HG02623 (cell line): ENCODE results near the gene ENAH.

Experiments
- ATAC-seq: cut with Tn5 transposase; IDR thresholded peaks from one replicate; pipeline ENCODE4 v1.9.1; 2021; ENCODE audit warnings: moderate library complexity; ENCODE audit not compliant: unreplicated experiment

Gene ENAH

GRCh38 chr1:225506727-225507126 lies 146.2 kb downstream of the ENAH start:
- no peak for ATAC-seq

- ATAC-seq = no peak
Measured at GRCh38 chr1:225504776-225505175, 148.1 kb downstream of the ENAH start.

DNA sequence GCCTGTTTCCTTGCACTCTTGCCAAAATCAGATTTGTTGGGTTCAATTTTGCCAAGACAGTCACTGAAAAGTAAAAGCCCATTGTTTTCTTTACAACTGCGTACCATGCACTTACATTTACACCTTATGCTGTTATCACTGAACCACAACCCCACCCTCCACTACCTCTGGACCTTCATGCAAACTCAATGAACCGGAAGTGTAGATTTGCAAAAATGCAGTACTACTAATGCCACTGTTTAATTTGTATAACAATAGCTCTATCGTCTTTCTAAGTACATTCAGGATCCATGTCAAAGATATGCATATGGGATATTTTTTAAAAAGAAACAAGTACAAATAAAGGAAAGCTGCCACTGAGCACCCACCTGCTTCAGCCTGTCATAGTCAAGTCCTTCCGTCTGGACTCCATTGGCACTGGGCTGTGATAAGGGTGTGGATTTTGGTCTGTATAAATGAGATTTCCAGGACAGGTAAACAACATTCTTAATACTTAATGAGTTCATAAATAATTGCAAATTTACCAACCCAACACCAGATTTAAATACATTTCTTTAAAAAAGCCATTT lies 152.2 kb downstream of the ENAH start:
- ATAC-seq = no peak

DNA sequence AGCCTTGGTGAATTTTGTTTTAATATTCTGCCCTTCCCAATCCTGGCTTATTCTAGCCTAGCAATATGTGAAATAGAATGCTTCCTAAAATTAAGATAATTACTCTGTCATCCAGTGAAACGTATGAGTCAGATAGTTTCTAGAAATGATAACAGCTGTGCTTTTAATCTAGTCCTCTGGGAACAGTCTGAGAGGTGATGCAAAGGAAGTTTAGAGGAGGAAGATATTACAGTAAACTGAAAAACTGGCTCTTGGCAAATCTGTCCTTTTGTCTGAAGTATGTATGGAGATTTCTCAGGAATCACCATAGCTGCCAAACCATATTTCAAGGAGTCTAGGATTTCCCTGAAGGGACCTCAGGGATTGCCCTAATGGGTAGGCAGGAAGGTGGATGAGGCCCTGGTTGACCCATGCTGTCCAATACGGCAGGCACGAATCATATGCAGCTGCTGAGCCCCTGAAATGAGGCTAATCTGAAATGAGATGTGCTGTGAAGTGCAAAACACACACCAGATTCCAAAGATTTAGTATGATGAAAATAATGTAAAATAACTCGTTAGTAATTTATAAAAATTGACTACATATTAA lies 154.3 kb downstream of the ENAH start:
- no peak for ATAC-seq

DNA sequence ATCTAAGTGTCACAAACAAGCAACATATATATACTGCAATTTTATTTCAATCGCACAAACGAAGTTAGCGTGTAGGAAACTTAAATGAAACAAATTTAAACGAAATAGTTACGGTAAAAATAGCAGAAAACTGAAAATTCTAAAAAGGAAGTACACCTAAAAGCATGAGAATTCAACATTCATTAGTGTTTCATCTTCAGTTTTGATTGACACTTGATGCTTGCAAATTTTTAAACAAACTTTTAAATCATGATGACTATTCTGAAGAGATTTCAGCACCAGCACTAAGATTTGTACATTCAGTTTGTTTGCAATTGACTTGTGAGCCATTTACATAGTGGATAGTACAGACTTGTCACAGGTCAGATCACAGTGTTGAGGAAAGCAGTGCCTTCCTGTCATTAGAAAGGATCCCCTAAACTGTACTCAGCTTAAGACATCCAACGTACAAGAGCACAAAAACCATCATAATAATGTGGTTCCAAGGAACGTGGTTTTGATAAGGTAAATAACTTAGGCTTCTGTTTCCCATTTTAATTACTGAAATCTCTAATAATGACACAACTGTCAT lies 158.0 kb downstream of the ENAH start:
- no peak for ATAC-seq

- ATAC-seq = no peak
Measured at GRCh38 chr1:225493591-225494246, 159.2 kb downstream of the ENAH start.

DNA sequence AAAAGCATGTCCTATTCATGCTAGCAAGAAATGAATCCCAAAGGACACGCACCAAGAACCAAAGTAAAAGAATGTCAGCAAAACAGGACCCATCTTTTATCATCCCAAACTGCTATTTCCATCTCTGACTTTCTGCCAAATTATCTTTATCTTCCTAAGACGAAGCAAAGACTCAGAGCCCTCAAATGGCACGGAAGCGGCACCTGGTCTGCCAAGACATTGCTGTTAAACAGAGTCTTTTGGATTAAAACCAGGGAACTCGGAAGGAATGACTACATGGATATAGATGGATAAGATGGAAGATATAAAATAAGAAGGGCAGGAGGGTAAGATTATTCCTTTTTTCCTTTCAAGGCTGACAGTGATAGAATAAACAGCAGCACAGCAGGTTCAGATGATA lies 164.2 kb downstream of the ENAH start:
- ATAC-seq = no peak

DNA sequence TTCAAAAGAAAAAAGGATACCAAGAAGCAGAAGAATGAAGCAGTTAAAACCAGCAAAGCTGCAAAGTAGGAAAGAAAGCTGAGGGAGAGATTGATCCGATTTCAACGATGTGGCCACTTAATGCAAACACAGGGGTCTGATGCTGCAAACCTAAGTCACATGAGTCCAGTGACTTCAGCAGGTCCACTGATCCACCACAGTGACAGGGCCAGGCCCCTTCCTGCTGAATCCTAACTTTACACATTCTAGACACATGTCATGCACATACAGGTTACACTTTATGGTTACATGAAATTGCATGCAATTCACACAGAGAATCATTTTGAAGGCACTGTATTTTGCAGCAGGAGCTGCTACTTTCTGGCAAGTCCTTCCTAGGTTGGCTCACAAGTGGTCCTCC lies 166.1 kb downstream of the ENAH start:
- ATAC-seq = no peak

GRCh38 chr1:225485991-225486530 lies 166.9 kb downstream of the ENAH start:
- no peak for ATAC-seq

DNA sequence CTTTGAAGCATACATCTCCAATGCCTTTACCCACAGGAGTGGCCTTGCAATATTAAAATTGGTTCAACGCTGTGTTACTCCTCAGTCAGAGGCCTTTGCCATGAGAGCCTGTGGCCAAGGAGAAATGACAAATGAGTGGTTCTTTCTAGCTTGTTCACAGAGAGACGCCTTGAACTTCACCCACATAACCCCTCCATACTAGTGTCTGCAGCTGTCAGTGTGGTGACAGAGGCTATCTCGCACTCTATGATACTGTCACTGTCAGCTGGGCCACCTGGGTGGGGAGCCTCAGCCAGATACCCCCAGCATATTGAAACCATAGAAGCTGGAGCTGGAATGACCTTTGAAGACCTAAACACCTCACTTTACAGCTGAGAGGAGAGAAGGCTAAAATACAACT lies 167.7 kb downstream of the ENAH start:
- no peak for ATAC-seq

DNA sequence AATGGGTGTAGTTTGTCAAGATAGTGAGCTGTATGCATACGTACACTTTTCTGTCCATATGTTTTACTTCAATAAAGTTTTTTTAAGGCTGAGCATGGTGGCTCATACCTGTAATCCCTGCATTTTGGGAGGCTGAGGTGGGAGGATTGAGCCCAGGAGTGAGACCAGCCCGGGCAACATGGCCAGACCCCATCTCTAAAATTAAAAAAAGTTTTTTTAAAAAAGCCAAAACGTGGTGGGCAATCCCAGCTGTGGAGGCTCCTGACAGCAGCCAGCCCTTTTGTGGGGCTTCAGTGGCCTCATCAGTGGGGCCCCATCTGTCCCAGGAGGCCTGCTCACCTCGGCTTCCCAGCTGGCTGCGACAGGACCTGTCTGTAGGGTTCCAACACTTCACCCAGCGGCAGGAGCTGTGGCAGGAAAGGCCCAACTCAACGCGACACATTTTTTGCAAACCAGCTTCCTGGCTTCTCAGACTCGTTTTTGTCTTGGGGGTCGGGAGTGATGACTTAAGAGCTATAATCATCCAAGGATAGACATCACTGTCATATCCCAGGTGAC lies 168.2 kb downstream of the ENAH start:
- no peak for ATAC-seq

- no peak for ATAC-seq
Measured at GRCh38 chr1:225483818-225484656, 168.9 kb downstream of the ENAH start.

DNA sequence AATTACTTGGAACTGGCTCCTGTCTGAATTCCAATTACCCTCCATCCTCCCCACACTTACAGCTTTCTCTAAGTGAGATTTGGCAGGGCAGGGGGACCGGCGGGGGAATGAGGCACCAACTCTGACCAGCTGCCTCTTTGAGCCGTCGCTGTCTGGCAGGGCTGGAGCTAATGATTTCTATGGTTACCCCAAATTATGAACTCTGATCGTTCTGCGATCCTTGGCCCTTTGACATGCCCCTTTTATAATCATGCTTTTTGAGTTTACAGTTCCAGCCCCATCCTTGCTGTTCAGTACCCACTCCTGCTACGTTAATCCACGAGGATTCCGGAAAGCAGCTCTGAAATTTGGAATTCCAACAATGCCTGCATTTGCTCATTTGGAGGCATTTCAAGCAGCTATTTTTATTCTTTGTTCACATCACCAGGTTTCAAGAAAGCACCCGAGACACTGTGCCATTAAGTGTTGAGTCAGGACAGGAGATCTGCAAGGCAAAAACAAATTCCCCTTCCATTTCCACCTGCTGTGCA lies 170.4 kb downstream of the ENAH start:
- no peak for ATAC-seq

DNA sequence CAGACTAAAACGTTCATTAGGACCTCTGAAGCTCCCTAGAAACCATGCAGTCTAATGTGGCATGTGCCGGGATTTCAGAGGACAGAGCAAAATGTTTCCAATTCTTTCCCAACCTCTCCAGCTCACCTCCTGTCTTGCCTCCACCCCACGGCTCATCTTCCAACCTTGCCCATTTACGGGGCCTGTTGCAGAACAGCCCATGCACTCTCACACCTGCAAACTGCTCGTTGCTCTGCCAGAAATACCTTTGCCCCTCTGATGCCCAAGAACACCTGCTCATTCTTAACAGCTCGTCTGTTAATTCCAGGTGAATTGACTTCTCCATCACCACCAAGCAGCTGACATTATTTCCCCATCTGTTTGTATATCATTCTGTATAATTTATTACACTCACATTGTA lies 171.2 kb downstream of the ENAH start:
- no peak for ATAC-seq

DNA sequence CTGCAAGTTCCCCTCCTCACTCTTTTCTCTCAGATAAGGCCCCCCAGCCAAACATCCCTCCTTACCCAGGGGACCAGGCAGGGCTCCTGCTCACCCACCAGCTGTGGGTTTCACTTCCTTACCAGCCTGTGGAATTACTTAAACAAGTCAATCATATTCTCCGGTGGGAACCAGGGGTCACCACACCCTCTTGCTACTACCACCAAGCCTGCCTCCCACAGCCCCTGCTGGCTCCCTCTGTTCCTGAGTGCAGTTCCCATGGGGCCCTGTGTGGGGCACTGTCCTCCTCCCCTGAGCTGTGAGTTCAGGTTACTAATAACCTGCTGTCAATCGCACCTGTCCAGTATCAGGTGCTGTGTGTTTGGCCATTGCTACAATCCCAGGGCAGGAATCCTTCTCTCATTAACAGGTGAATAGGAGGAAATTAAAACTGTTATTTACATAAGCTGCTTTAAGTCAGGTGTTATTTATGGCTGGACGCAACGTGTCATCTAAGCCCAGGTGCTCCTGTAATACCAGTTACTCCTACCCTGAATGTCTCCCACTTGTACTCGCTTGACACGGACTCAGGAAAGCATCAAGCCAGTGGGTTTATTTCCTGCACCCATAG lies 172.0 kb downstream of the ENAH start:
- ATAC-seq = peak; percentile 76

- ATAC-seq = no peak
Measured at GRCh38 chr1:225479996-225480720, 172.8 kb downstream of the ENAH start.

- ATAC-seq = no peak
Measured at GRCh38 chr1:225479341-225479740, 173.6 kb downstream of the ENAH start.

DNA sequence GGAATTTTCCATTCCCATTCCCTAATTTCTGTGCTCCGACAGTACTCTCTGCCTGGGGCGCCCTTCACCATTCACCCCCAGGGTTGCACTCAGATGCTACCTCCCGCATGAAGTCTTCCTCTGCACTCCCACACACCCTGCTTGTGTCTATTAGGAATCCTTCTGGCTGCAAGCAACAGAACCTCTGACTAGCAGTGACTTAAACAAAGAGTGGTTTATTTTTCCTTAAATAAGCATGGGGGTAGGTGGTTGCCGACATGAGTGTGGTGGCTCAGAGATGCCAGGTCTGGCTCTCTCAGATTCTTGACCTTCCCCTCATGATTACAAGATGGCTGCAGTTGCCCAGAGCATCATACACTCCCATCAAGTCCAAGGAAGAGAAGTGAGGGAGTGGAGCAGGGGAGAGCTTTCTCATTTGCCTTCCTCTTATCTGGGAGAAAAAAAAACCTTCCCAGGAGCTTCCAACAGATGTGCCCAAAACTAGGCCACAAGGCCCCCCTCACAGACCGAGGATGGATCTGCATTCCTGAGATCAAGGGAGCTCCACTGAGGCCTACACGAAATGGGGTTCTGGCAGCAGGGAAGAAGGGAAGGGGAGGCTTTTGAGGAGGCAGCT lies 175.5 kb downstream of the ENAH start:
- no peak for ATAC-seq

GRCh38 chr1:225476538-225476988 lies 176.4 kb downstream of the ENAH start:
- ATAC-seq = no peak
